Ishikawa (cell line): Measurements from ENCODE around the gene BABAM2.

Source experiments
- CEBPB ChIP-seq: IDR thresholded peaks from 2 replicates; pipeline ENCODE4 v1.6.1; 2012
- CREB1 ChIP-seq: IDR thresholded peaks from 2 replicates; pipeline ENCODE4 v1.6.1; 2012; ENCODE audit warnings: low read depth
- EGR1 ChIP-seq: IDR thresholded peaks from 2 replicates; pipeline ENCODE4 v1.6.1; 2012
- EP300 ChIP-seq: IDR thresholded peaks from 2 replicates; pipeline ENCODE4 v1.6.1; 2012; ENCODE audit warnings: borderline replicate concordance
- FOXM1 ChIP-seq: IDR thresholded peaks from 2 replicates; pipeline ENCODE4 v1.6.1; 2012; ENCODE audit warnings: low read depth, borderline replicate concordance
- MAX ChIP-seq: IDR thresholded peaks from 2 replicates; pipeline ENCODE4 v1.6.1; 2012
- NFIC ChIP-seq: IDR thresholded peaks from 2 replicates; pipeline ENCODE4 v1.6.1; 2012
- RAD21 ChIP-seq: IDR thresholded peaks from 2 replicates; pipeline ENCODE4 v1.6.1; 2012; ENCODE audit warnings: low read depth
- REST ChIP-seq: IDR thresholded peaks from 2 replicates; pipeline ENCODE4 v1.6.1; 2012; ENCODE audit warnings: low read depth, mild to moderate bottlenecking
- TAF1 ChIP-seq: IDR thresholded peaks from 2 replicates; pipeline ENCODE4 v1.6.1; 2012; ENCODE audit warnings: low read depth, mild to moderate bottlenecking
- TCF12 ChIP-seq: IDR thresholded peaks from 2 replicates; pipeline ENCODE4 v1.6.1; 2012; ENCODE audit warnings: low read depth
- TEAD4 ChIP-seq: IDR thresholded peaks from 2 replicates; pipeline ENCODE4 v1.6.1; 2012
- USF1 ChIP-seq: IDR thresholded peaks from 2 replicates; pipeline ENCODE4 v1.6.1; 2012
- YY1 ChIP-seq: IDR thresholded peaks from 2 replicates; pipeline ENCODE4 v1.6.1; 2012; ENCODE audit warnings: low read depth
- ZBTB7A ChIP-seq: IDR thresholded peaks from 2 replicates; pipeline ENCODE4 v1.6.1; 2012; ENCODE audit warnings: low read depth

Gene BABAM2

GRCh38 chr2:28209864-28210263, 319.3 kb downstream of the BABAM2 start:
- TF ChIP-seq FOXM1 (no peak), TEAD4 (no peak), NFIC (no peak), EP300 (no peak)

- TF ChIP-seq YY1 (no peak), EP300 (no peak), USF1 (no peak), FOXM1 (no peak), MAX (no peak), TAF1 (no peak), REST (no peak), CEBPB (no peak), CREB1 (no peak), RAD21 (no peak), TCF12 (no peak), EGR1 (no peak), NFIC (no peak), ZBTB7A (no peak)
Measured at GRCh38 chr2:28210535-28210934, 320.0 kb downstream of the BABAM2 start.

GRCh38 chr2:28216331-28216730, 325.8 kb downstream of the BABAM2 start:
- TF ChIP-seq RAD21, result no peak
- no peak for TF ChIP-seq CEBPB
- no peak for TF ChIP-seq TEAD4
- TF ChIP-seq FOXM1, result no peak
- no peak for TF ChIP-seq YY1
- TF ChIP-seq EP300, result no peak
- TF ChIP-seq EGR1, result no peak
- TF ChIP-seq ZBTB7A, result no peak
- TF ChIP-seq CREB1, result no peak
- no peak for TF ChIP-seq REST
- no peak for TF ChIP-seq TCF12
- no peak for TF ChIP-seq TAF1
- no peak for TF ChIP-seq USF1
- TF ChIP-seq MAX, result no peak
- TF ChIP-seq NFIC, result no peak

- no peak for TF ChIP-seq RAD21
- no peak for TF ChIP-seq EGR1
- TF ChIP-seq TAF1, result no peak
- TF ChIP-seq REST, result no peak
- TF ChIP-seq TEAD4, result no peak
Measured at GRCh38 chr2:28217042-28217740, 326.7 kb downstream of the BABAM2 start.

GRCh38 chr2:28219138-28219537, 328.6 kb downstream of the BABAM2 start:
- TF ChIP-seq TAF1 (no peak), EP300 (no peak), USF1 (no peak), EGR1 (no peak), YY1 (no peak), NFIC (no peak), MAX (no peak), CEBPB (no peak), FOXM1 (no peak), RAD21 (no peak), TEAD4 (no peak), TCF12 (no peak)
